Gastroesophageal sphincter (tissue), 2 donors: ENCODE data around the gene COX8C.

Experiments
- EP300 ChIP-seq: sonication (generic); formaldehyde crosslinking; IDR thresholded peaks from one replicate; pipeline ENCODE4 v1.6.1; 2017; ENCODE audit warnings: antibody characterized with exemption, mild to moderate bottlenecking
- POLR2A ChIP-seq, 2 donors: fragments of 450-650 bp; IDR thresholded peaks; one replicate each; pipeline ENCODE4 v1.6.1; 2017; ENCODE audit warnings: antibody characterized with exemption in 2 of 2, mild to moderate bottlenecking in 2 of 2, moderate library complexity in 1 of 2
- POLR2AphosphoS5 ChIP-seq: sonication (generic); formaldehyde crosslinking; IDR thresholded peaks from one replicate; pipeline ENCODE4 v1.6.1; 2017; ENCODE audit warnings: antibody characterized with exemption

DNA sequence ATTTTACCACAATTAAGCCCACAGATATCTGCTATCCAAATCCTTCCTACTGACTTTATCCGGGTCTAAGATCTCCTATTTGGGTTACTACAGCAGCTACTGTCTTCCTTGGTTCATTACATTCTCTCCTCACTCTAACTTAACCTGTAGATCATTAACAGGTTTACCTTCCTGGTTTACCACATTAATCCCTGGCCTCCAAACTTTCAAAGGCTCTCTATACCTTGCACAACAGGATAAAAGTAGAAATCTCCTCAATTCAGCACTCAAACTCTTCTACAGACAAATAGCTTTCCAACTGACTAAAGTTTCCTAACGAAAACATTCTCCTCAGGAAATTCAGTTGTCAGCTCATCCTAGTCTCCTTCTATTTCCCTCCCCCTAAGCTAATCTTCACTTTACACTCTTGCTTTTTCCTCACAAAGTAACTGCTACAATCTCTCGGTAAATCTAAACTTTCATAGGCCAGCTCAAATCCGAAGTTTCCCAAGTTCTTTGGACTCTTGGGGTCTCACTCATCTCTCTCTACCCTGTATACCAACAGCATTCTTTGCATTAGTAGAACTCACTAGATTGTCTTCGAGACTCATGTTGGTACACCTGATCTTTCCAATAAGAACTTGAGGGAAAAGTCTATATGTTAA, 16.9 kb upstream of the COX8C start:
- TF ChIP-seq POLR2A (IDR thresholded peaks at IDR 0.05): no peak
- no peak for TF ChIP-seq POLR2AphosphoS5
- TF ChIP-seq EP300: no peak
